NCI-H510A treated with DMSO at 0.1 percent for 48 hours (cell line): ENCODE measurements around the gene TBC1D14.

Experiments
- DNase-seq: peaks from one replicate; lab custom pipeline; 2025; lab: John Stamatoyannopoulos, UW

Gene TBC1D14

DNA sequence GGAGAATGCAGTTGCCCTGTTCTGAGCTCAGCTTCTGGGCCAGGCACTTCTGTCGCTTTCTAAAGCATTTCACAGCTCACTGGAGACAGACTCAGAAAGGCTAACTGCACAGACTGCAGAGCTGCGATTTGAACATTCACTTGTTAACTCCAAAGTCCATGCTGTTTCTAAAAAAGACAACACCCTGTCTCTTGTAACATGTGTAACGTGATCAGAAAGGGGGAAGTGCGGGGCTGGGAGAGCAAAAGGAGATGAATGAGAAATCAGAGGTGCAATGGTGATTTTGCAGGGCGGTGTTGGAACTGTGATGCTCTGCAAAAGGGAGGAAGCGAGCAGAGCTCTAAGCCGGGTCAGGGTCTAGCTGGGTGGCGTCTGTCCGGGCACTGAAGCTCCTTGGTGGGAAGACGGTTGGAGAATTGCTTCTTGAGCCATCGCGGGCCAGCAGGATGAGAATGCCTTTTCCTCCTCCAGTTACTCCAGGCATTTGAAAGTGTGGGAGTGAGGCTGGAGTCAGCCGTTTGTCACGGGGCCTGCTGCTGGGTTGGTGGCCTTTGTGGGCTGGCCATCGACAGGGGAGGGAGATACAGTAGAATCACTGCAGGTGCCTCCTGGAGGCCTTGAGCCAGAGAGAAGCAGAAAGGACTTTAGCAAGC, 20.3 kb downstream of the TBC1D14 start:
- DNase-seq, result no peak

- DNase-seq, result no peak
Measured at GRCh38 chr4:6932475-6932874, 22.8 kb downstream of the TBC1D14 start.

GRCh38 chr4:6932918-6933317, 23.3 kb downstream of the TBC1D14 start:
- no peak for DNase-seq

DNA sequence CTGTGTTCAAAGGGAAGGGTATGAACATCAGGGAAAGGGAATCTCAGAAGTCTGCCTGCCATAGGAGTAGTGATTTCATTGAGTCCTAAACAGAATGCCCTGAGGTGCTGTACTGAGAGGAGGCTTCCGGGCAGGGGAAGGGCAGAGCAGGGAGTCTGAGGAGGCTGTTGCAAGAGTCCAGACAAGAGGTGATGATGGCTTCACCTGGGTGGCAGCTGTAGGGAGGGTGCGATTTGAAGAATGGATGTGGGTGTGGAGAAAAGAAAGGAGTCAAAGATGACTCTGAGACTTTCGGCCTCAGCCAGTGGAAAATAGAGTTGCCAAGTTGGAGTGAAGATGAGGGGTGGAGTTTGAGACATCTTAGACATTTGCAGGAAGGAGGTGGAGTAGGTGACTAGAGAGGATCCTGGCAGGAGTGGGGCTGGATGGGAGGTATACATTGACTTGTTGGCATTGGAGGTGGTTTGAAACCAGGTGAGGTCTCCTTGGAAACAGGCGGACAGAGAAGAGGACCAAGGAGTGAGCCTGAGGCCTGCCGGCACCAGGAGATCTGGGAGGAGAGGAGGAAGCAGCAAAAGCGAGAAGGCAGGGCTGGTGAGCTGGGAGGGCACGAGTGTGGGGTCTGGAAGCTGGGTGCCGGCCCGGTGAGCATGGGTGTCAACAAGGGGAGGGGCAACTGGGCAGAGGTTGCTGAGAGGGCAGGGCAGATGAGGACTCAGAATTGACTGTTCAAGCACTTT, 24.2 kb downstream of the TBC1D14 start:
- DNase-seq, result no peak

GRCh38 chr4:6935965-6936364, 26.3 kb downstream of the TBC1D14 start:
- DNase-seq, result no peak

DNA sequence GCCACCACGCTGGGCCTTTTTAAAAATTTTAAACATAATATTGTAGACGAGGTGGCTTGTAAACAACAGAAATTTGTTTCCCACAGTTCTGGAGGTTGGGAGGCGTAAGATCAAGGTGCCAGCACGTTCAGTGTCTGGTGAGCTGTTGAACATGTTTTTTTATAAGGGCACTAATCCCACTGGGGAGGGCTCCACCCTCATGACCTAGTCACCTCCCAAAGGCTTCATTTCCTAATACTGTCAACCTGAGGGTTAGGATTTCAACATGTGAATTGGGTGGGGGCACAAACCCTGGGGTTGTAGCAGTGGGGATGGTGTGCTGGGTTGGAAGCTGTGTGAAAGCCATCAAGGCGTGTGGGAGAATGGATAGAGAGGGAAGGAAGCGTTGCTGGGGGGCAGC, 27.6 kb downstream of the TBC1D14 start:
- no peak for DNase-seq

- no peak for DNase-seq
Measured at GRCh38 chr4:6937754-6938153, 28.1 kb downstream of the TBC1D14 start.

- no peak for DNase-seq
Measured at GRCh38 chr4:6938237-6938636, 28.6 kb downstream of the TBC1D14 start.

DNA sequence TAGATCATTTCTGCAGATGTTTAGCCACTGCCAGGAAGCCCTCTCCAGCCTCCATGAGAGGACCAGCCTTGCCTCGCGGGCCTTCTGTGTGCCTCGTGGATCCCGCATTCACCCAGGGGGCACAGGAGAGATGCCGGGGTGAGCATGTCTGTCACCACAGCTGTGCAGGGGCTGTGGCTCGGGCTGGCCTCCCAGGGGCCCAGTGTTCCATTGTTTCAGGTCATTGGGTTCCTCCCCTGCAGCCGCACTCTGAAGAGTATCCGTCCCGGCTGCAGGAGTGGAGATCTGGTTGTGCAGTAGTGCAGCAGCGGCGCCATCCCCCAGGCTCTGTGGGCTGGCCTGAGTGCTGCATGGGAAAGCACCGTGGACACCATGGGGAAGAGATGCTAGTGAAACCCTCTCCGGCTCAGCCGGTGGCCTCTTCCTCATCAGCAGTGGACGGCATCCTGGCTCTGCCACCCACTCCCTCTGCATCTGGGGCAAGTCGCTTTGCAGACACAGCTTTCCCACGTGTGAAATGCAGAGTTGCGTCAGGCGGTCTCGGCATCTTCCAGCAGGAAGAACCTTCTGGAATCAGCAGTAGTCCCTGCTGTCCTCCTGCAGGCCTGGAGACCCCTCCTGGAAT, 29.1 kb downstream of the TBC1D14 start:
- DNase-seq, result no peak

DNA sequence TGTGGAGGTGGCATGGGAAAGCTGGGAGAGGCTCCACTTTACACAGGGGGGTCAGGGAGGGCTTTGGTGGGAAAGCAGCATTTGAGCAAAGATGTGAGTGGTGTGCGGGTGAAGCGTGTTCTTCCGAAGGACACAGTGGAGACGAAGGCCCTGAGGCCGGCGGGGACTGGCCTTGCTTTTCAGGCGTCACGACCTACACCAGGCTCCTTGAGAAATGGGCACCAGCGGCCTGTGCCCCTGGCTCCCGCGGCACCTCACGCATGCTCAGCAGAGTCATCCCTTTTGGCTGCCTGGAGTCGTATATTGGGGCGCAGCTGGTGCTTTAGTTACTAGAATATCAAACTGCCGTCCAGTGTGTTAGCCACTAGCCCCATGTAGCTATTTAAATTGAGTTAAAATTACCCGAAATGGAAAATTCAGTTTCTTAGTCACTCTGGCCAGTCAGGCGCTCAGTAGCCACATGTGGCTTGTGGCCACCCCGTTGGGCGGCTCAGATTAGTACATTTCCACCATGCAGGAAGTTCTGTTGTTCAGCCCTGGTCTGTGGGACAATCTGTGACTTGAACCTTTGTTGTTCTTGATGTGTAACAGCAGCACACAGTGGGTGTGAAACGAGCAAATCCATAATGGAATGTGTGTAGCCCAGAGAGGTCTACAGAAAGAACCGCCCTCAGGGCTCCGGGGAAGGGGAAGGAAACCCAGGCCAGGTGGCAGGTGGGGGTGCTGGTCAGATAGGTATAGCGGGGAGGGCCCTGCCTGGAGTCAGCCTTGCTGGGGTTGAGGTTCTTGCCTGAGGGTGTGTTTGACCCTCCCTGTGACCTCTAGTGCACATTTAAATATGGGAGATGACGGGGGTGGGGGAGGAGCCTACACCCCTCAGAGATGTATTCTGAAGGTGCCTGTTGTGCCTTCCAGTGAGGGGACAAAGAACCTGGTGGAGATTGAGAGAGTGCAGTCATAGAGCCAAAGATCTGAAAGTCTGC, 30.4 kb downstream of the TBC1D14 start:
- no peak for DNase-seq

- DNase-seq, result no peak
Measured at GRCh38 chr4:6940744-6941137, 31.1 kb downstream of the TBC1D14 start.

- DNase-seq, result no peak
Measured at GRCh38 chr4:6941796-6942195, 32.2 kb downstream of the TBC1D14 start.

DNA sequence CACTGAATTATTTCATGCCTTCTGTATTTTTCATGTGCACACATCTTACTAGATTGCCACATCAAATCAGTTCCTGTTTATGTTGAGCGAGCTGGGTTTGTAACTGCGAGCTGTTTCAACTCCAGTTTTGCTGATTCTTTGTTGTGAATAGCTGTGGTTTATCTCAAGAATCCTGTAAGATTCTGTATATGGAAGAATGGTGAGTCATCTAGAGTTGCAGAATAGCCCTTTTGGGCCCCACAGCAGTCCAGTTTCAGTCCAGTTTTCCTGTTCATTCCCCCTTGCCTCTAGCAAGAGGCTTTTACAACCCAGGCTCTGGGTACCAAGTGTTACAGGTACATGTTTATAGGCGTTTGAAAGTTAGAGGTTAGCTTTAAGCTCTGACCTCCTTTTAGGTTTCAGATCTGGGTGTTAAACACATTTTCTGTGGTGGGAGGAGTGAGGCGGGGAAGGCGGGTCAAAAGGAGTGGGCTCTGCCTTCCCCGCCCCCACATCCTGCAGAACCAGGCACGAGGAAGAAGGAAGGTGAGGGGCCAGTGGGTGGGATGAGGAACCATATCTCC, 32.7 kb downstream of the TBC1D14 start:
- DNase-seq, result no peak

GRCh38 chr4:6943012-6943884, 33.6 kb downstream of the TBC1D14 start:
- DNase-seq, result no peak

DNA sequence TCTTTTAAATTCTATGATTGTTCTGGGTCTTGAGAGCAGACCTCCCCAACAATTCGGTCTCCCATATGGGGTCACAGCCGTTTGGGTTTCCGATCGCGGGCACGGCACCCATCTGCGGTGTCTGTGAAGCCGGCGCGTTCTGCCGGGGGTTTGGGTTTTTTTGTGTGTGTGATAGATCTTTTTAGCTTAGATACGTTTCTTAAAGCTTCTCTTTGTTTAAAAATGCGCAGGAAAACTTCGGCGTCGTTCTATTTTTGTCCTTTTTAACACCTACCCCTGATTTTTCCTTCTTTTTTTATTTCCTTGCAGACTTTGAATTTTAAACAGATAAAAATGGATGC, 34.2 kb downstream of the TBC1D14 start:
- no peak for DNase-seq

DNA sequence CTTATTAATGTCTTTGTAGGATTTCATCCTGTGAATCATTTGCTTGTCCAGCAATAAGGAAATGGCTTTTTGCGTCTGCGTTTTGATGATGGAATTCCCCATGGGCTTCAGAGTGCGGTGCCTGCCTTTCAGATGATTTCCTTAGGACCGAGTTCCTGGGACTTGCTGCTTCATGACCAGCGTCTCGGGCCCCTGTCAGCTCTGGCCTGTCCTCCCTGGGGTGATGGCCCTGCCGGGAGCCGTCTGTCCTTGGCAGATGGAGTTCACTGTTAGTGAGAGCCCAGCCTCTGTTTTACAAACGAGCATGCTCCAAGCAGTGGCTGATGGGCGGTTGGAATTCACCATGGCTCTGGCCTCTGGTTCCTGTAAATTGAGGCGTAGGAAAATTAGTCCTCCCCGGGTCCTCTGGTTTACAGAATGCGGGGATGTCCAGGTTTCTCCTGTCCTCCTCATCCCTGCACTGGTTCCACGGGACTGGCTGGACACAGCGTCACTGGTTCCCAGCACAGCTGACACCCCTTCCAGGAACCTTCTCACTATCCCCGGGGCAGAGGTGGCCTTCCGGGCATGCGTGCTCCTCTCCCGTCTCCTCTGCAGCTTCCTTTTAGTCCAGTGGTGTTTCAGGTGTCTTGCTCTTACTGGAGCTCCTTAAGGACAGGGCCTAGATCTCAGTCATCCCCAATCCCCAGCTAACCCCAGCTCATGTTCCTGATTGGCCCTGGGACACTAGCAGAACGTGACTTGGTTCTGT, 34.9 kb downstream of the TBC1D14 start:
- DNase-seq, result no peak

DNA sequence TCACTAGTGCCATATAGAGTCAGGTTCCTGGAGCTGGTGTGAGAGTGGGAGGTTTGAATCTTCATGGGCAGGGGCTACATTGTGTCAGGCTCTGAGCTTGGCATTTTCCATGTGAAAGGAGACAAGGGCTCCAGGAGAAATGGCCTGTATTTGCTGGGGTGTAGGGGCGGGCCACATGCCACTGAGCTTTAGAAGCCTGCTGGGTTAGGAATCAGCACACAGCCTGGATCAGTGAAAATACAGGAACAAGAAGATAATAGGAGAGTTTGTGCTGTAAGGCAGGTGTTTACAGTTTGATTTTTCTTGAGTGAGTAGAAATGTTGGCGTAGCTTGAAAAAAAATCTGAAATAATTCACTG, 35.4 kb downstream of the TBC1D14 start:
- no peak for DNase-seq

GRCh38 chr4:6946497-6946896, 36.9 kb downstream of the TBC1D14 start:
- DNase-seq, result no peak

- no peak for DNase-seq
Measured at GRCh38 chr4:6948134-6948460, 38.5 kb downstream of the TBC1D14 start.

- DNase-seq, result no peak
Measured at GRCh38 chr4:6951880-6952381, 42.3 kb downstream of the TBC1D14 start.
